K562 (cell line): ENCODE measurements around the gene MMP15. TPM values are rescaled to one million over a fixed set of nuclear protein-coding genes. Genes with fewer than 3 reads are reported as not detected.
A peak's percentile ranks its signal among the peaks of the same experiment; 100 is the strongest.

ENCODE experiments used
- ATAC-seq: fragments of 200-7000 bp; cut with Tn5 transposase; 3 replicates; pipeline ENCODE4 v1.9.1; 2020; ENCODE audit warnings: moderate library complexity
- BruUV-seq: library from RNA; stranded (reverse); fragments of 400-500 nt; replicated peaks from 2 replicates; lab custom pipeline; 2021; lab: Mats Ljungman, UMichigan
- CTCF ChIA-PET: fragments of 300-600 bp; formaldehyde crosslinking; extraction: SDS; loops from one replicate; lab custom pipeline; 2021; ENCODE audit warnings: low intra/inter-chr PET ratio; lab: Yijun Ruan, JAX
- POLR2A ChIA-PET: fragments of 300-600, 350-650 bp; sonication (Branson Sonifier 250); formaldehyde crosslinking; extraction: SDS; loops from one replicate; lab custom pipeline; 2021; ENCODE audit warnings: antibody characterized with exemption, inconsistent platforms; lab: Yijun Ruan, JAX
- DNase-seq, 4 experiments: peaks; one replicate each; pipeline versions ENCODE4 v3.0.0 to v3.0.0-alpha.2; 2011 to 2018; ENCODE audit warnings: low spot score in 3 of 4, mixed read lengths in 3 of 4; ENCODE audit errors: extremely low read depth in 1 of 4
- FAIRE-seq: peaks from 2 replicates; lab custom pipeline; 2011; peaks lifted over from hg19 to GRCh38; lab: Jason Lieb, UNC
- H2AFZ ChIP-seq: 2 replicates; pipeline ENCODE4 v1.6.0; 2011; ENCODE audit warnings: low read depth, low read length, control low read depth, inconsistent platforms
- H3K27ac ChIP-seq: fragments of 200-600 bp; 3 replicates; pipeline ENCODE4 v1.8.0; 2011; ENCODE audit warnings: low read depth, mild to moderate bottlenecking, control low read depth, inconsistent platforms, low read length, moderate library complexity, mixed read lengths; ENCODE audit errors: extremely low read depth
- H3K27me3 ChIP-seq, 2 experiments: fragments of 300-600 bp in 1 of 2; 2 replicates in 1 of 2; 3 replicates in 1 of 2; pipeline versions ENCODE4 v1.6.0 to v1.8.0; 2011; ENCODE audit warnings: inconsistent platforms in 2 of 2, low read length in 2 of 2, mild to moderate bottlenecking in 1 of 2, mixed read lengths in 1 of 2, moderate library complexity in 1 of 2; ENCODE audit not compliant: control insufficient read depth in 2 of 2, insufficient read depth in 2 of 2
- H3K36me3 ChIP-seq: fragments of 300-600 bp; 3 replicates; pipeline ENCODE4 v1.8.0; 2011; ENCODE audit warnings: mild to moderate bottlenecking, low read length, inconsistent platforms; ENCODE audit not compliant: control insufficient read depth, insufficient read depth
- H3K4me1 ChIP-seq, 2 experiments: fragments of 200-600 bp in 1 of 2; replicated peaks in 1 of 2; 2 replicates in 1 of 2; 3 replicates in 1 of 2; pipeline versions ENCODE4 v1.5.1 to v1.8.0; 2011; ENCODE audit warnings: inconsistent platforms in 2 of 2, low read length in 2 of 2, mild to moderate bottlenecking in 1 of 2, mixed read lengths in 1 of 2, moderate library complexity in 1 of 2; ENCODE audit not compliant: control insufficient read depth in 2 of 2, insufficient read depth in 2 of 2
- H3K4me2 ChIP-seq: 2 replicates; pipeline ENCODE4 v1.6.1; 2011; ENCODE audit warnings: low read length, control low read depth, inconsistent platforms, mixed read lengths; ENCODE audit not compliant: insufficient read depth
- H3K4me3 ChIP-seq: fragments of 200-600 bp; sonication (generic), shearing (Covaris generic); 2 replicates; pipeline ENCODE4 v1.5.1; 2016; ENCODE audit warnings: control low read depth, inconsistent platforms
- H3K79me2 ChIP-seq: fragments of 200-600 bp; 3 replicates; pipeline ENCODE4 v1.8.0; 2011; ENCODE audit warnings: low read length, inconsistent platforms; ENCODE audit not compliant: control insufficient read depth, insufficient read depth
- H3K9ac ChIP-seq, 2 experiments: 2 replicates each; pipeline versions ENCODE4 v1.6.0 to v1.6.1; 2011; ENCODE audit warnings: low read depth in 2 of 2, low read length in 2 of 2, control low read depth in 1 of 2, inconsistent platforms in 1 of 2, mild to moderate bottlenecking in 1 of 2, mixed read lengths in 1 of 2; ENCODE audit not compliant: insufficient read depth in 1 of 2
- H3K9me1 ChIP-seq: one replicate; pipeline ENCODE4 v1.6.0; 2011; ENCODE audit warnings: inconsistent platforms, mild to moderate bottlenecking, low read length, moderate library complexity; ENCODE audit not compliant: control insufficient read depth, insufficient read depth
- H3K9me3 ChIP-seq: replicated peaks from 2 replicates; pipeline ENCODE4 v1.5.1; 2011; ENCODE audit warnings: low read depth, low read length, inconsistent platforms; ENCODE audit not compliant: control insufficient read depth, insufficient read depth
- H4K20me1 ChIP-seq: replicated peaks from 2 replicates; pipeline ENCODE4 v1.6.1; 2011; ENCODE audit warnings: low read length, inconsistent platforms, mixed read lengths; ENCODE audit not compliant: control insufficient read depth, insufficient read depth
- CBX8 ChIP-seq: fragments of 200-600 bp; sonication (generic); IDR thresholded peaks from 2 replicates; pipeline ENCODE4 v1.6.1; 2012; ENCODE audit warnings: borderline replicate concordance, mixed run types, low read depth, mild to moderate bottlenecking, moderate library complexity, mixed read lengths, low read length, control low read depth, inconsistent platforms; ENCODE audit not compliant: poor library complexity, severe bottlenecking; ENCODE audit errors: extremely low read depth
- ELK3 ChIP-seq: fragments of 450-650 bp; formaldehyde crosslinking; IDR thresholded peaks from 2 replicates; pipeline ENCODE4 v1.4.0; 2020; ENCODE audit warnings: mild to moderate bottlenecking
- POLR2G ChIP-seq: fragments of 200-400 bp; formaldehyde crosslinking; IDR thresholded peaks from 2 replicates; pipeline ENCODE4 v1.6.1; 2017; ENCODE audit warnings: low read depth, mild to moderate bottlenecking, antibody characterized with exemption, low read length, moderate library complexity
- SMAD1 ChIP-seq: fragments of 150-350 bp; IDR thresholded peaks from 2 replicates; pipeline ENCODE4 v1.6.1; 2014; ENCODE audit warnings: low read length, low read depth; ENCODE audit not compliant: partially characterized antibody
- SMAD3 ChIP-seq: fragments of 450-650 bp; formaldehyde crosslinking; conservative IDR thresholded peaks from 2 replicates; pipeline ENCODE4 v1.4.0; 2020; ENCODE audit warnings: mild to moderate bottlenecking
- SP1 ChIP-seq: sonication (generic); formaldehyde crosslinking; IDR thresholded peaks from 2 replicates; pipeline ENCODE4 v1.8.1; 2022; ENCODE audit warnings: mild to moderate bottlenecking, missing genetic modification reagents
- WGBS: fragments of 100-300 bp; shearing (Covaris generic); methylation state at CpG from one replicate; pipeline ENCODE4 v1.1.6; 2016; ENCODE audit warnings: low coverage, mixed read lengths; ENCODE audit not compliant: insufficient coverage; ENCODE audit errors: missing lambda C conversion rate; 5-methylcytosine and 5-hydroxymethylcytosine counted together
- in situ Hi-C: fragments of 300-500 bp; cut with MboI; formaldehyde crosslinking; loops from 4 replicates; pipeline ENCODE4 v1.15.0; 2018; ENCODE audit warnings: inconsistent platforms, mixed read lengths
- intact Hi-C: fragments of 100-400 bp; cut with micrococcal nuclease; formaldehyde crosslinking; loops from 2 replicates; pipeline ENCODE4 v1.14.2; 2022
- polyA plus RNA-seq, 8 experiments: library from polyadenylated mRNA; depleted of rRNA in 4 of 8; stranded (reverse) in 5 of 8; unstranded in 3 of 8; fragments of >200 nt; fragmentation: Nextera tagmentation in 2 of 8; fragmentation: Illumina TruSeq in 1 of 8; extraction: Ambion mirVana in 2 of 8; extraction: Trizol in 1 of 8; gene quantifications; 2 replicates each; pipeline versions ENCODE4 v1.2.1 to v1.2.3, GENCODE V29; 2011 to 2014; ENCODE audit warnings: inconsistent platforms in 1 of 8, missing spikeins in 1 of 8
- total RNA-seq, 7 experiments: library from RNA; depleted of rRNA in 6 of 7; stranded (reverse); fragments of >200 nt in 6 of 7; fragmentation: Illumina TruSeq in 2 of 7; extraction: Trizol in 2 of 7; gene quantifications; 2 replicates each; pipeline versions ENCODE4 v1.2.1 to v1.2.3, GENCODE V29; 2011 to 2021; ENCODE audit warnings: low replicate concordance in 1 of 7
- TF ChIP-seq, protein P1 (sequence below): fragments of 450-650 bp; IDR thresholded peaks from 2 replicates; pipeline ENCODE4 v1.6.1; 2016; ENCODE audit warnings: mild to moderate bottlenecking, moderate library complexity

Gene MMP15
- total and polyA plus RNA-seq, 9 of the 15 experiments (the other 6 are each of a cell fraction or from before 2014, with no cell fraction given) = 0.01 to 20.4 (median 5.5) TPM

- ATAC-seq (no peak), FAIRE-seq (no peak), DNase-seq (no peak)
- no peak overlapping the region for H2AFZ ChIP-seq
- H3K27ac ChIP-seq = no peak overlapping the region
- no peaks in the 10 kb centered on the region for H3K27me3 ChIP-seq
- ChIA-PET POLR2A (no interaction called here), CTCF (interaction anchor here (1.0 kb wide), 1 partner anchor 194 kb away, joined by 4 read pairs; the partner anchor contains the start of gene KIFC3)
- no TSS peak for BruUV-seq
- H3K36me3 ChIP-seq = peaks cover 14% of the 10 kb centered on the region; the same call in 2 of the 3 replicates
- H3K9me3 ChIP-seq = no peaks in the 10 kb centered on the region
- no peak overlapping the region for H3K4me3 ChIP-seq
- H3K4me2 ChIP-seq = no peak overlapping the region
- in situ Hi-C loops = no loop called here
- intact Hi-C loops = loop anchor here (10.0 kb wide), 1 partner anchor 351 kb away; no protein-coding TSS in a partner anchor
- H3K4me1 ChIP-seq = peaks cover 18 to 30% of the 10 kb centered on the region in 2 experiments; a peak in 4 of 5 replicates
- no peaks in the 10 kb centered on the region; the same call in 2 of the 3 replicates for H3K79me2 ChIP-seq
- peaks cover 4% of the 10 kb centered on the region for H3K9me1 ChIP-seq
- WGBS = 75% methylated on average over 14 of the region's 18 CpGs
- no peak for TF ChIP-seq ELK3 (CRISPR knock-in tag)
- TF ChIP-seq SMAD1 = no peak
- no peak for TF ChIP-seq CBX8
- no peak for TF ChIP-seq SMAD3 (CRISPR knock-in tag)
- no peak for TF ChIP-seq SP1 (CRISPR knock-in tag)
- peak; percentile 7; the same call in 1 of the 2 replicates for TF ChIP-seq POLR2G
- TF ChIP-seq, protein P1, sequence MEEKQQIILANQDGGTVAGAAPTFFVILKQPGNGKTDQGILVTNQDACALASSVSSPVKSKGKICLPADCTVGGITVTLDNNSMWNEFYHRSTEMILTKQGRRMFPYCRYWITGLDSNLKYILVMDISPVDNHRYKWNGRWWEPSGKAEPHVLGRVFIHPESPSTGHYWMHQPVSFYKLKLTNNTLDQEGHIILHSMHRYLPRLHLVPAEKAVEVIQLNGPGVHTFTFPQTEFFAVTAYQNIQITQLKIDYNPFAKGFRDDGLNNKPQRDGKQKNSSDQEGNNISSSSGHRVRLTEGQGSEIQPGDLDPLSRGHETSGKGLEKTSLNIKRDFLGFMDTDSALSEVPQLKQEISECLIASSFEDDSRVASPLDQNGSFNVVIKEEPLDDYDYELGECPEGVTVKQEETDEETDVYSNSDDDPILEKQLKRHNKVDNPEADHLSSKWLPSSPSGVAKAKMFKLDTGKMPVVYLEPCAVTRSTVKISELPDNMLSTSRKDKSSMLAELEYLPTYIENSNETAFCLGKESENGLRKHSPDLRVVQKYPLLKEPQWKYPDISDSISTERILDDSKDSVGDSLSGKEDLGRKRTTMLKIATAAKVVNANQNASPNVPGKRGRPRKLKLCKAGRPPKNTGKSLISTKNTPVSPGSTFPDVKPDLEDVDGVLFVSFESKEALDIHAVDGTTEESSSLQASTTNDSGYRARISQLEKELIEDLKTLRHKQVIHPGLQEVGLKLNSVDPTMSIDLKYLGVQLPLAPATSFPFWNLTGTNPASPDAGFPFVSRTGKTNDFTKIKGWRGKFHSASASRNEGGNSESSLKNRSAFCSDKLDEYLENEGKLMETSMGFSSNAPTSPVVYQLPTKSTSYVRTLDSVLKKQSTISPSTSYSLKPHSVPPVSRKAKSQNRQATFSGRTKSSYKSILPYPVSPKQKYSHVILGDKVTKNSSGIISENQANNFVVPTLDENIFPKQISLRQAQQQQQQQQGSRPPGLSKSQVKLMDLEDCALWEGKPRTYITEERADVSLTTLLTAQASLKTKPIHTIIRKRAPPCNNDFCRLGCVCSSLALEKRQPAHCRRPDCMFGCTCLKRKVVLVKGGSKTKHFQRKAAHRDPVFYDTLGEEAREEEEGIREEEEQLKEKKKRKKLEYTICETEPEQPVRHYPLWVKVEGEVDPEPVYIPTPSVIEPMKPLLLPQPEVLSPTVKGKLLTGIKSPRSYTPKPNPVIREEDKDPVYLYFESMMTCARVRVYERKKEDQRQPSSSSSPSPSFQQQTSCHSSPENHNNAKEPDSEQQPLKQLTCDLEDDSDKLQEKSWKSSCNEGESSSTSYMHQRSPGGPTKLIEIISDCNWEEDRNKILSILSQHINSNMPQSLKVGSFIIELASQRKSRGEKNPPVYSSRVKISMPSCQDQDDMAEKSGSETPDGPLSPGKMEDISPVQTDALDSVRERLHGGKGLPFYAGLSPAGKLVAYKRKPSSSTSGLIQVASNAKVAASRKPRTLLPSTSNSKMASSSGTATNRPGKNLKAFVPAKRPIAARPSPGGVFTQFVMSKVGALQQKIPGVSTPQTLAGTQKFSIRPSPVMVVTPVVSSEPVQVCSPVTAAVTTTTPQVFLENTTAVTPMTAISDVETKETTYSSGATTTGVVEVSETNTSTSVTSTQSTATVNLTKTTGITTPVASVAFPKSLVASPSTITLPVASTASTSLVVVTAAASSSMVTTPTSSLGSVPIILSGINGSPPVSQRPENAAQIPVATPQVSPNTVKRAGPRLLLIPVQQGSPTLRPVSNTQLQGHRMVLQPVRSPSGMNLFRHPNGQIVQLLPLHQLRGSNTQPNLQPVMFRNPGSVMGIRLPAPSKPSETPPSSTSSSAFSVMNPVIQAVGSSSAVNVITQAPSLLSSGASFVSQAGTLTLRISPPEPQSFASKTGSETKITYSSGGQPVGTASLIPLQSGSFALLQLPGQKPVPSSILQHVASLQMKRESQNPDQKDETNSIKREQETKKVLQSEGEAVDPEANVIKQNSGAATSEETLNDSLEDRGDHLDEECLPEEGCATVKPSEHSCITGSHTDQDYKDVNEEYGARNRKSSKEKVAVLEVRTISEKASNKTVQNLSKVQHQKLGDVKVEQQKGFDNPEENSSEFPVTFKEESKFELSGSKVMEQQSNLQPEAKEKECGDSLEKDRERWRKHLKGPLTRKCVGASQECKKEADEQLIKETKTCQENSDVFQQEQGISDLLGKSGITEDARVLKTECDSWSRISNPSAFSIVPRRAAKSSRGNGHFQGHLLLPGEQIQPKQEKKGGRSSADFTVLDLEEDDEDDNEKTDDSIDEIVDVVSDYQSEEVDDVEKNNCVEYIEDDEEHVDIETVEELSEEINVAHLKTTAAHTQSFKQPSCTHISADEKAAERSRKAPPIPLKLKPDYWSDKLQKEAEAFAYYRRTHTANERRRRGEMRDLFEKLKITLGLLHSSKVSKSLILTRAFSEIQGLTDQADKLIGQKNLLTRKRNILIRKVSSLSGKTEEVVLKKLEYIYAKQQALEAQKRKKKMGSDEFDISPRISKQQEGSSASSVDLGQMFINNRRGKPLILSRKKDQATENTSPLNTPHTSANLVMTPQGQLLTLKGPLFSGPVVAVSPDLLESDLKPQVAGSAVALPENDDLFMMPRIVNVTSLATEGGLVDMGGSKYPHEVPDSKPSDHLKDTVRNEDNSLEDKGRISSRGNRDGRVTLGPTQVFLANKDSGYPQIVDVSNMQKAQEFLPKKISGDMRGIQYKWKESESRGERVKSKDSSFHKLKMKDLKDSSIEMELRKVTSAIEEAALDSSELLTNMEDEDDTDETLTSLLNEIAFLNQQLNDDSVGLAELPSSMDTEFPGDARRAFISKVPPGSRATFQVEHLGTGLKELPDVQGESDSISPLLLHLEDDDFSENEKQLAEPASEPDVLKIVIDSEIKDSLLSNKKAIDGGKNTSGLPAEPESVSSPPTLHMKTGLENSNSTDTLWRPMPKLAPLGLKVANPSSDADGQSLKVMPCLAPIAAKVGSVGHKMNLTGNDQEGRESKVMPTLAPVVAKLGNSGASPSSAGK = no peak
- H3K9ac ChIP-seq = no peak overlapping the region
- peaks cover 5% of the 10 kb centered on the region for H4K20me1 ChIP-seq
These were observed 29.7 kb upstream of the MMP15 start for GRCh38 chr16:57995721-57996405.
